ENCODE measurements around the gene EIF6. TPM values are rescaled to one million over a fixed set of nuclear protein-coding genes. Genes with fewer than 3 reads are reported as not detected.
A peak's percentile ranks its signal among the peaks of the same experiment; 100 is the strongest.

EIF6 gene
- total RNA-seq (2014; rRNA removed; shearing (Covaris generic)) = 434 and 435 TPM in 2 replicates

GRCh38 chr20:35284267-35284991, at the start of gene EIF6:
Gene EIF6, minus strand, starts transcription at chr20:35284772. Its CDS starts 285 bp downstream, at chr20:35284487.
- peak; percentile 94 for DNase-seq (ENCODE audit: low read depth)

- DNase-seq (ENCODE audit: low read depth) = no peak
Measured at GRCh38 chr20:35333606-35334005, 49.0 kb upstream of the EIF6 start.

GRCh38 chr20:35332540-35333200, 48.1 kb upstream of the EIF6 start:
- DNase-seq (ENCODE audit: low read depth) = no peak

- peak; percentile 86 for DNase-seq (ENCODE audit: low read depth)
Measured at GRCh38 chr20:35329435-35330139, 45.0 kb upstream of the EIF6 start.

GRCh38 chr20:35328689-35329088, 44.1 kb upstream of the EIF6 start:
- DNase-seq (ENCODE audit: low read depth) = no peak

- no peak for DNase-seq (ENCODE audit: low read depth)
Measured at GRCh38 chr20:35328095-35328685, 43.6 kb upstream of the EIF6 start.

- DNase-seq (ENCODE audit: low read depth) = peak; percentile 87
Measured at GRCh38 chr20:35327074-35327976, 42.8 kb upstream of the EIF6 start.

- no peak for DNase-seq (ENCODE audit: low read depth)
Measured at GRCh38 chr20:35326740-35327073, 42.1 kb upstream of the EIF6 start.

GRCh38 chr20:35326021-35326739, 41.6 kb upstream of the EIF6 start:
- DNase-seq (ENCODE audit: low read depth) = no peak

- no peak for DNase-seq (ENCODE audit: low read depth)
Measured at GRCh38 chr20:35325401-35325800, 40.8 kb upstream of the EIF6 start.

- DNase-seq (ENCODE audit: low read depth) = peak; percentile 96
Measured at GRCh38 chr20:35320396-35321126, 36.0 kb upstream of the EIF6 start.

GRCh38 chr20:35319871-35320197, 35.3 kb upstream of the EIF6 start:
- DNase-seq (ENCODE audit: low read depth) = peak; percentile 72

- DNase-seq (ENCODE audit: low read depth) = no peak
Measured at GRCh38 chr20:35319192-35319870, 34.8 kb upstream of the EIF6 start.

GRCh38 chr20:35318502-35319157, 34.1 kb upstream of the EIF6 start:
- DNase-seq (ENCODE audit: low read depth) = peak; percentile 82

GRCh38 chr20:35317416-35318210, 33.0 kb upstream of the EIF6 start:
- no peak for DNase-seq (ENCODE audit: low read depth)

GRCh38 chr20:35316086-35316485, 31.5 kb upstream of the EIF6 start:
- no peak for DNase-seq (ENCODE audit: low read depth)

- DNase-seq (ENCODE audit: low read depth) = peak; percentile 52
Measured at GRCh38 chr20:35315632-35316020, 31.1 kb upstream of the EIF6 start.
